Cardiac muscle cell (in vitro differentiated cells and primary cell): ENCODE data around the gene PRR16. TPM values are rescaled to one million over a fixed set of nuclear protein-coding genes. Genes with fewer than 3 reads are reported as not detected.
"Not testable (repeated sequence)": the region's sequence is repeated elsewhere in the genome, so short reads cannot be mapped to it uniquely, and the experiment has no call there.

Experiments used
- DNase-seq, 2 donors: peaks; one replicate each; pipeline versions ENCODE4 v3.0.0 to v3.0.0-alpha.2; 2010 to 2017; ENCODE audit warnings: low read depth in 1 of 2, low spot score in 1 of 2
- H3K27ac ChIP-seq: fragments of 200-600 bp; sonication (generic); 2 replicates; pipeline ENCODE4 v1.5.1; 2016
- H3K27me3 ChIP-seq: fragments of 200-600 bp; sonication (generic); 2 replicates; pipeline ENCODE4 v1.6.0; 2016; ENCODE audit warnings: control low read depth
- H3K36me3 ChIP-seq: fragments of 200-600 bp; sonication (generic); 2 replicates; pipeline ENCODE4 v1.5.1; 2016; ENCODE audit warnings: control low read depth
- H3K4me1 ChIP-seq: fragments of 200-600 bp; sonication (generic); 2 replicates; pipeline ENCODE4 v1.8.1; 2017; ENCODE audit warnings: low read depth, mild to moderate bottlenecking, mixed run types
- H3K4me3 ChIP-seq: fragments of 200-600 bp; sonication (generic); 2 replicates; pipeline ENCODE4 v1.5.1; 2016; ENCODE audit warnings: mild to moderate bottlenecking
- H3K9me3 ChIP-seq: fragments of 200-600 bp; sonication (generic); 2 replicates; pipeline ENCODE4 v1.5.1; 2017; ENCODE audit warnings: low read depth, mild to moderate bottlenecking, control low read depth
- CTCF ChIP-seq: IDR thresholded peaks from 2 replicates; pipeline ENCODE4 v1.5.1; 2012; ENCODE audit warnings: low read depth, mild to moderate bottlenecking, low read length
- polyA plus RNA-seq: library from polyadenylated mRNA; unstranded; fragments of >200 nt; fragmentation: Nextera tagmentation; extraction: Ambion mirVana; gene quantifications from 2 replicates; pipeline ENCODE4 v1.2.1, GENCODE V29; 2016
- total RNA-seq: library from RNA; depleted of rRNA; stranded (reverse); fragments of >200 nt; gene quantifications from 2 replicates; pipeline ENCODE4 v1.2.3, GENCODE V29; 2016

PRR16 gene
- total and polyA plus RNA-seq, 2 experiments from 2014 or later: 2.3 to 5.4 TPM

DNA sequence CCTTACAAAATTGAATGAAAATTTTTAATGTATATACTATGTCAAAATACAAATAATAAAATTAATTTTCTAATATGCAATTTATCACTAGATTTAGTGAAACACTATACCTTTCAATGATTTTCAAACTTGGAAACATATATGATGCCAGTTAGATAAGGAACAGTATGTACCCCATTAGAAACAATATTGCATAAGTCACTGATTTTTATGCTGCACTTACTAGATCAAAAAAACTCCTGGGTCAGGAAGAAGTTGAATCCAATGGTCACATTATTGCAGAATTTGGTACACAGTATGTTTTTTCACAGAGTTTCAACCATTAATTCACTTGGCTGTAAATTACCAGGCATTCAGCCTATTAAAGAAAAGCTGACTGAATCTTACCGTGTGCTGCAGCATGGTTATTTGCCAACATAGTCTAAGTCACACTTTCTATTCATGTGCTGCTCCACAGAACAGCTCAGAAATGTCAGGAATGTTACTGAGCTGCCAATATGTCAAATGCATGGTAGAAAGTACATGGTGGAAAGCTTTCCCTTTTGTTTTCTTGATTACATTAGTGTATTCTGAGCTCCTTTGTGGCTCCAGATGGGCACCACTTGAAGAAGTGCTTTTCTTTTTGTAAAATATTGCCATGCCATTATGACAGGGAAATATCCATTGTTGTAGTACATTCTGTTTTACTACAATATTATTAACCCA, 9.9 kb upstream of the PRR16 start:
- Histone ChIP-seq H3K4me1 (peaks cover 3% of the 10 kb centered on the region), H3K36me3 (no peaks in the 10 kb centered on the region), H3K27me3 (no peaks in the 10 kb centered on the region), H3K4me3 (no peak overlapping the region), H3K27ac (no peak overlapping the region), H3K9me3 (no peaks in the 10 kb centered on the region)
- DNase-seq: peak; percentile 44 to 90
- no peak for TF ChIP-seq CTCF

GRCh38 chr5:120456006-120456405, 8.1 kb upstream of the PRR16 start:
- Histone ChIP-seq H3K9me3 (no peaks in the 10 kb centered on the region), H3K36me3 (no peaks in the 10 kb centered on the region), H3K4me3 (no peak overlapping the region), H3K27me3 (no peaks in the 10 kb centered on the region), H3K4me1 (peaks cover 3% of the 10 kb centered on the region), H3K27ac (no peak overlapping the region)
- no peak for TF ChIP-seq CTCF
- no peak for DNase-seq

DNA sequence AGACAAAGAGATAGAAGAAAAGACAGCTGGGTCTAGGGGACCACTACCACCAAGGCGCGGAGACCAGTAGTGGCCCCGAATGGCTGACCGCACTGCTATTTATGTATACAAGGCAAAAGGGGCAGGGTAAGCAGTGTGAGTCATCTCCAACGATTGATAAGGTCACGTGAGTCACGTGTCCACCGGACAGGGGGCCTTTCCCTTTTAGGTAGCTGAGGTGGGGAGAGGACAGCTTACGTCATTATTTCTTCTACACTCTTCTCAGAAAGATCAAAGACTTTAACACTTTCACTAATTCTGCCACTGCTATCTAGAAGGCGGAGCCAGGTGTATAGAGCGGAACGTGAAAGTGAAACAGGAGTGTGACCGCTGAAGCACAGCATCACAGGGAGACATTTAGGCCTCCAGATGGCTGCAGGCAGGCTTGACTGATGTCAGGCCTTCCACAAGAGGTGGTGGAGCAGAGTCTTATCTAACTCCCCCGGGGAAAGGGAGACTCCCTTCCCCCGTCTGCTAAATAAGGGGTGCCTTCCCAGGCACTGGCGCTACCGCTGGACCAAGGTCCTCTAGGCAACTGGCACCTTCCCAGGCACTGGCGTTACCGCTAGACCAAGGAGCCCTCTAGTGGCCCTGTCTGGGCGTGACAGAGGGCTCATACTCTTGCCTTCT, 6.1 kb upstream of the PRR16 start:
- H3K4me1 ChIP-seq: peaks cover 3% of the 10 kb centered on the region
- peak; percentile 70 to 82 for DNase-seq
- no peaks in the 10 kb centered on the region for H3K9me3 ChIP-seq
- no peaks in the 10 kb centered on the region for H3K36me3 ChIP-seq
- no peak overlapping the region for H3K27ac ChIP-seq
- peak; percentile 68 for TF ChIP-seq CTCF
- H3K4me3 ChIP-seq: no peak overlapping the region
- H3K27me3 ChIP-seq: peaks cover 3% of the 10 kb centered on the region

DNA sequence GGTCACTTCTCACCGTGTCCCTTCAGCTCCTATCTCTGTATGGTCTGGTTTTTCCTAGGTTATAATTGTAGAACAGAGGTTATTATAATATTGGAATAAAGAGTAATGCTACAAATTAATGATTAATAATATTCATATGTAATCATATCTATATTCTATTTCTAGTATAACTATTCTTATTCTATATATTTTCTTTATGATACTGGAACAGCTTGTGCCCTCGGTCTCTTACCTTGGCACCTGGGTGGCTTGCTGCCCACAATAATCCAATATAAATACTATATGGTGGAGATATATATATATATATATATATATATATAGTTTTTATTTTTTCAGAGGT, 5.6 kb upstream of the PRR16 start:
- H3K27me3 ChIP-seq, H3K9me3 ChIP-seq, H3K27ac ChIP-seq, H3K4me3 ChIP-seq, DNase-seq, H3K4me1 ChIP-seq, H3K36me3 ChIP-seq: not testable (repeated sequence)

DNA sequence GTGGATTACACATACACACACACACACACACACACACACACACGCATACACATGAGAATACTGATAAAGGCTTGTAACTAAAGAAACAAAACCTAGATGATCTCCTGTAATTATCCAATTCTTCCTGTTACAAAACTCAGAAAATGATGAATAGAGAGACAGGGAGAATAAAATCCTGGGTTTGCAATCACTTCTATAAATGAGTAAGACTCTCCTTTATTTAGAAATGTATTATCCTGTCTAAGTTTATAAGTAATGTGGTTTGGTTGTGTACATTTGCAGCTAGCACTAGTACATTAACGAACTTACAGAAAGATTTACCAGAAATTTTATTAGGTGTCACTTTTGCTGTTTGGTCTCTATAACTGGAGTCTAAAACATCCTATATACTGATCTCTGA, 2.8 kb upstream of the PRR16 start:
- no peak overlapping the region for H3K4me3 ChIP-seq
- peaks cover 24% of the 10 kb centered on the region for H3K27me3 ChIP-seq
- no peaks in the 10 kb centered on the region for H3K36me3 ChIP-seq
- H3K4me1 ChIP-seq: no peaks in the 10 kb centered on the region
- no peaks in the 10 kb centered on the region for H3K9me3 ChIP-seq
- H3K27ac ChIP-seq: no peak overlapping the region
- no peak for DNase-seq
- no peak for TF ChIP-seq CTCF

- Histone ChIP-seq H3K36me3 (no peaks in the 10 kb centered on the region), H3K4me1 (no peaks in the 10 kb centered on the region), H3K4me3 (no peak overlapping the region), H3K9me3 (no peaks in the 10 kb centered on the region), H3K27me3 (peaks cover 41% of the 10 kb centered on the region), H3K27ac (no peak overlapping the region)
- TF ChIP-seq CTCF: no peak
- DNase-seq: no peak
Measured at GRCh38 chr5:120463006-120463680, 957 bp upstream of the PRR16 start.
